HepG2 (cell line): ENCODE measurements around the gene GALNT12. TPM values are rescaled to one million over a fixed set of nuclear protein-coding genes. Genes with fewer than 3 reads are reported as not detected.
A peak's percentile ranks its signal among the peaks of the same experiment; 100 is the strongest.

Experiments
- ADNP ChIP-seq: sonication (generic); formaldehyde crosslinking; IDR thresholded peaks from 2 replicates; pipeline ENCODE4 v1.4.0; 2020; ENCODE audit warnings: missing genetic modification reagents
- ARNT ChIP-seq: fragments of 450-650 bp; IDR thresholded peaks from 2 replicates; pipeline ENCODE4 v1.6.1; 2017
- ATRX ChIP-seq: sonication (generic); formaldehyde crosslinking; IDR thresholded peaks from 2 replicates; pipeline ENCODE4 v1.4.0; 2020; ENCODE audit warnings: missing genetic modification reagents, borderline replicate concordance
- RCOR2 ChIP-seq: IDR thresholded peaks from 2 replicates; pipeline ENCODE4 v1.6.1; 2016; ENCODE audit warnings: missing biosample characterization, missing genetic modification reagents
- SMAD1 ChIP-seq: sonication (generic); formaldehyde crosslinking; IDR thresholded peaks from 2 replicates; pipeline ENCODE4 v1.4.0; 2020; ENCODE audit warnings: missing genetic modification reagents, low read depth, mild to moderate bottlenecking, borderline replicate concordance
- SP2 ChIP-seq: sonication (generic); formaldehyde crosslinking; IDR thresholded peaks from 2 replicates; pipeline ENCODE4 v1.5.1; 2020; ENCODE audit warnings: mild to moderate bottlenecking, missing genetic modification reagents
- SP4 ChIP-seq: sonication (generic); formaldehyde crosslinking; IDR thresholded peaks from 2 replicates; pipeline ENCODE4 v1.8.1; 2023; ENCODE audit warnings: mild to moderate bottlenecking, missing genetic modification reagents
- TP53 ChIP-seq: sonication (generic); formaldehyde crosslinking; conservative IDR thresholded peaks from 2 replicates; pipeline ENCODE4 v1.4.0; 2020; ENCODE audit warnings: missing genetic modification reagents
- ZFP1 ChIP-seq: IDR thresholded peaks from 2 replicates; pipeline ENCODE4 v1.6.1; 2016
- ZMYM3 ChIP-seq: sonication (generic); formaldehyde crosslinking; IDR thresholded peaks from 2 replicates; pipeline ENCODE4 v1.5.1; 2020; ENCODE audit warnings: mild to moderate bottlenecking, missing genetic modification reagents
- ZNF121 ChIP-seq: sonication (generic); formaldehyde crosslinking; IDR thresholded peaks from 2 replicates; pipeline ENCODE4 v1.5.0; 2020; ENCODE audit warnings: mild to moderate bottlenecking, missing genetic modification reagents
- ZNF292 ChIP-seq: sonication (generic); formaldehyde crosslinking; IDR thresholded peaks from 2 replicates; pipeline ENCODE4 v1.8.1; 2022; ENCODE audit warnings: mild to moderate bottlenecking, low read depth, missing genetic modification reagents, borderline replicate concordance
- polyA plus RNA-seq, 8 experiments: library from polyadenylated mRNA; depleted of rRNA in 3 of 8; stranded (reverse) in 7 of 8; unstranded in 1 of 8; fragments of >200 nt; fragmentation: Illumina TruSeq in 4 of 8; extraction: Trizol in 4 of 8; gene quantifications; 2 replicates each; pipeline versions ENCODE4 v1.2.1 to v1.2.3, GENCODE V29; 2011 to 2016; ENCODE audit warnings: low read depth in 4 of 8, missing spikeins in 1 of 8, mixed read lengths in 1 of 8; ENCODE audit not compliant: insufficient read depth in 1 of 8
- total RNA-seq, 5 experiments: library from RNA; depleted of rRNA; stranded (reverse); fragments of >200 nt; fragmentation: Illumina TruSeq; extraction: Trizol; gene quantifications; 2 replicates each; pipeline ENCODE4 v1.2.3, GENCODE V29; 2016; ENCODE audit warnings: low read depth in 1 of 5
- TF ChIP-seq, protein P1 (sequence below): sonication (generic); formaldehyde crosslinking; IDR thresholded peaks from 2 replicates; pipeline ENCODE4 v1.5.1; 2020; ENCODE audit warnings: mild to moderate bottlenecking, missing genetic modification reagents, moderate library complexity
- TF ChIP-seq, protein P2 (sequence below), 2 experiments: sonication (generic) in 1 of 2; formaldehyde crosslinking in 1 of 2; IDR thresholded peaks; 2 replicates each; pipeline versions ENCODE4 v1.4.0 to v1.6.1; 2016 to 2020; ENCODE audit warnings: borderline replicate concordance in 1 of 2, low read depth in 1 of 2, mild to moderate bottlenecking in 1 of 2, missing genetic modification reagents in 1 of 2
- TF ChIP-seq, protein P3 (sequence below): sonication (generic); formaldehyde crosslinking; IDR thresholded peaks from 2 replicates; pipeline ENCODE4 v1.4.0; 2020; ENCODE audit warnings: low read depth, mild to moderate bottlenecking, missing genetic modification reagents
- TF ChIP-seq, protein P4 (sequence below): sonication (generic); formaldehyde crosslinking; IDR thresholded peaks from 2 replicates; pipeline ENCODE4 v1.5.0; 2020; ENCODE audit warnings: mild to moderate bottlenecking, missing genetic modification reagents

Gene GALNT12
- total and polyA plus RNA-seq, 2 of the 13 experiments (the other 11 are each of a cell fraction or from before 2014, with no cell fraction given), result 0.07 TPM; not detected in 1

DNA sequence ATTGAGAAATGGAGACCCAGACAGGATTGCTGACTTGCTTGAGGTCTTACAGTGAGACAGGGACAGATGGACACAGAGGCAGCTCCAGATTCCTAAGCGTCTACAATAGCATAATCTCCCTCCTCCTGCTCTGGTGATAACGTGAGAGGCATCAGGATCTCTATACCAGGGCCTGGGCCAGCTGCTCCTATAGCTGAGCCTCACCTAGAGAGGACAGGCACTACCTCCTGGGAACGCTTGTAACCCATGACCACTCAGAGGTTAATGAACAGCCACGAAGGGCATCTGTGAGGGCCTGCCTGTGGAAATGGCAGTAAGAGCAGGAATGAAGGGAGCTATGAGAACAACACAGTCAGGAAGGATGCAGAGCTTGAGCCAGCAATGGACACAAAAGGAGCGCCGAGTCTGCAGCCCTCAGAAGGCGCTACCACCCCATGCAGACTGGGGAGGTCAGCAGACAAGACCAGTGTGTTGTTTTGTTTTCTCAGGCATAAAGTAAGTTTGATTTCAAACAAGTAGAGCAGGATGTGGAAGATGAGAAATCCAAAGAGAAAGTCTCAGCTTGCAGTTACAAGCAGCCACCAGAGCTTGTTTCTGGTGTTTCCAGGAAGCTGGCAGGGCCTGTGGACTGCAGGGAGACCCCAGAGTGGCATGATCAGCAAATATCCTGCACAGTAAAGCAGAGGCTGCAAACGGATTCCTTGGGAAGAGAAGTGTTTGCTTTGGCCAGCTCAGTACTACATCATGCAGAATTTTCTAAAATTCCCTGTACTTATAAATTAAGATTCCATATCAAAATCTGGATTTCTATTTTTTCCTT, 28.5 kb upstream of the GALNT12 start (continued):
- TF ChIP-seq RCOR2 (CRISPR knock-in tag), result no peak
- TF ChIP-seq, protein P1, sequence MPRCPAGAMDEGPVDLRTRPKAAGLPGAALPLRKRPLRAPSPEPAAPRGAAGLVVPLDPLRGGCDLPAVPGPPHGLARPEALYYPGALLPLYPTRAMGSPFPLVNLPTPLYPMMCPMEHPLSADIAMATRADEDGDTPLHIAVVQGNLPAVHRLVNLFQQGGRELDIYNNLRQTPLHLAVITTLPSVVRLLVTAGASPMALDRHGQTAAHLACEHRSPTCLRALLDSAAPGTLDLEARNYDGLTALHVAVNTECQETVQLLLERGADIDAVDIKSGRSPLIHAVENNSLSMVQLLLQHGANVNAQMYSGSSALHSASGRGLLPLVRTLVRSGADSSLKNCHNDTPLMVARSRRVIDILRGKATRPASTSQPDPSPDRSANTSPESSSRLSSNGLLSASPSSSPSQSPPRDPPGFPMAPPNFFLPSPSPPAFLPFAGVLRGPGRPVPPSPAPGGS (CRISPR knock-in tag), result no peak
- TF ChIP-seq ARNT, result no peak
- no peak for TF ChIP-seq ADNP (CRISPR knock-in tag)
- TF ChIP-seq, protein P2, sequence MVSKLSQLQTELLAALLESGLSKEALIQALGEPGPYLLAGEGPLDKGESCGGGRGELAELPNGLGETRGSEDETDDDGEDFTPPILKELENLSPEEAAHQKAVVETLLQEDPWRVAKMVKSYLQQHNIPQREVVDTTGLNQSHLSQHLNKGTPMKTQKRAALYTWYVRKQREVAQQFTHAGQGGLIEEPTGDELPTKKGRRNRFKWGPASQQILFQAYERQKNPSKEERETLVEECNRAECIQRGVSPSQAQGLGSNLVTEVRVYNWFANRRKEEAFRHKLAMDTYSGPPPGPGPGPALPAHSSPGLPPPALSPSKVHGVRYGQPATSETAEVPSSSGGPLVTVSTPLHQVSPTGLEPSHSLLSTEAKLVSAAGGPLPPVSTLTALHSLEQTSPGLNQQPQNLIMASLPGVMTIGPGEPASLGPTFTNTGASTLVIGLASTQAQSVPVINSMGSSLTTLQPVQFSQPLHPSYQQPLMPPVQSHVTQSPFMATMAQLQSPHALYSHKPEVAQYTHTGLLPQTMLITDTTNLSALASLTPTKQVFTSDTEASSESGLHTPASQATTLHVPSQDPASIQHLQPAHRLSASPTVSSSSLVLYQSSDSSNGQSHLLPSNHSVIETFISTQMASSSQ (IDR thresholded peaks at IDR 0.05; ENCODE audit: low read depth), result no peak
- TF ChIP-seq, protein P2 (CRISPR knock-in tag; IDR thresholded peaks at IDR 0.05; ENCODE audit: borderline replicate concordance), result peak; percentile 26; the same call in 1 of the 2 replicates
- no peak for TF ChIP-seq SP2
- peak; percentile 72; the same call in 1 of the 2 replicates for TF ChIP-seq ZNF292 (CRISPR knock-in tag)
- no peak for TF ChIP-seq SP4 (CRISPR knock-in tag)
- TF ChIP-seq, protein P3, sequence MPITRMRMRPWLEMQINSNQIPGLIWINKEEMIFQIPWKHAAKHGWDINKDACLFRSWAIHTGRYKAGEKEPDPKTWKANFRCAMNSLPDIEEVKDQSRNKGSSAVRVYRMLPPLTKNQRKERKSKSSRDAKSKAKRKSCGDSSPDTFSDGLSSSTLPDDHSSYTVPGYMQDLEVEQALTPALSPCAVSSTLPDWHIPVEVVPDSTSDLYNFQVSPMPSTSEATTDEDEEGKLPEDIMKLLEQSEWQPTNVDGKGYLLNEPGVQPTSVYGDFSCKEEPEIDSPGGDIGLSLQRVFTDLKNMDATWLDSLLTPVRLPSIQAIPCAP, result no peak
- no peak for TF ChIP-seq TP53
- peak; percentile 87 for TF ChIP-seq ZNF121 (CRISPR knock-in tag)
- TF ChIP-seq SMAD1 (CRISPR knock-in tag), result no peak
- TF ChIP-seq, protein P4, sequence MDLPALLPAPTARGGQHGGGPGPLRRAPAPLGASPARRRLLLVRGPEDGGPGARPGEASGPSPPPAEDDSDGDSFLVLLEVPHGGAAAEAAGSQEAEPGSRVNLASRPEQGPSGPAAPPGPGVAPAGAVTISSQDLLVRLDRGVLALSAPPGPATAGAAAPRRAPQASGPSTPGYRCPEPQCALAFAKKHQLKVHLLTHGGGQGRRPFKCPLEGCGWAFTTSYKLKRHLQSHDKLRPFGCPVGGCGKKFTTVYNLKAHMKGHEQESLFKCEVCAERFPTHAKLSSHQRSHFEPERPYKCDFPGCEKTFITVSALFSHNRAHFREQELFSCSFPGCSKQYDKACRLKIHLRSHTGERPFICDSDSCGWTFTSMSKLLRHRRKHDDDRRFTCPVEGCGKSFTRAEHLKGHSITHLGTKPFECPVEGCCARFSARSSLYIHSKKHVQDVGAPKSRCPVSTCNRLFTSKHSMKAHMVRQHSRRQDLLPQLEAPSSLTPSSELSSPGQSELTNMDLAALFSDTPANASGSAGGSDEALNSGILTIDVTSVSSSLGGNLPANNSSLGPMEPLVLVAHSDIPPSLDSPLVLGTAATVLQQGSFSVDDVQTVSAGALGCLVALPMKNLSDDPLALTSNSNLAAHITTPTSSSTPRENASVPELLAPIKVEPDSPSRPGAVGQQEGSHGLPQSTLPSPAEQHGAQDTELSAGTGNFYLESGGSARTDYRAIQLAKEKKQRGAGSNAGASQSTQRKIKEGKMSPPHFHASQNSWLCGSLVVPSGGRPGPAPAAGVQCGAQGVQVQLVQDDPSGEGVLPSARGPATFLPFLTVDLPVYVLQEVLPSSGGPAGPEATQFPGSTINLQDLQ, result no peak
- no peak for TF ChIP-seq ZFP1 (CRISPR knock-in tag)
- TF ChIP-seq ZMYM3 (CRISPR knock-in tag), result 0 out of 2 replicates have a peak, but pooled peaks have one; percentile 32
- TF ChIP-seq ATRX (CRISPR knock-in tag), result no peak
